Mesodermal cell (in vitro differentiated cells): ENCODE data around the gene STRN.
"Not testable (repeated sequence)": the region's sequence is repeated elsewhere in the genome, so short reads cannot be mapped to it uniquely, and the experiment has no call there.

Experiments used
- H3K27ac ChIP-seq: 2 replicates; pipeline ENCODE4 v1.7.0; 2013; ENCODE audit warnings: mild to moderate bottlenecking, low read depth, low read length, moderate library complexity; ENCODE audit not compliant: severe bottlenecking
- H3K36me3 ChIP-seq: 2 replicates; pipeline ENCODE4 v1.7.1; 2013; ENCODE audit warnings: mild to moderate bottlenecking, low read length, moderate library complexity; ENCODE audit not compliant: control insufficient read depth, insufficient read depth
- H3K4me1 ChIP-seq: one replicate; pipeline ENCODE4 v1.7.1; 2013; ENCODE audit warnings: mild to moderate bottlenecking, low read length; ENCODE audit not compliant: insufficient read depth, control insufficient read depth, poor library complexity, severe bottlenecking
- H3K4me3 ChIP-seq: 2 replicates; pipeline ENCODE4 v1.7.0; 2013; ENCODE audit warnings: low read length, control low read depth, mild to moderate bottlenecking; ENCODE audit not compliant: insufficient read depth, poor library complexity, severe bottlenecking; ENCODE audit errors: extremely low read depth
- H3K9me3 ChIP-seq: 2 replicates; pipeline ENCODE4 v1.7.1; 2013; ENCODE audit warnings: mild to moderate bottlenecking, low read length, moderate library complexity; ENCODE audit not compliant: control insufficient read depth
- WGBS, 2 experiments: methylation state at CpG; one replicate each; pipeline ENCODE4 v1.1.5; 2013; ENCODE audit warnings: missing lambda C conversion rate in 2 of 2; ENCODE audit not compliant: insufficient coverage in 2 of 2; 5-methylcytosine and 5-hydroxymethylcytosine counted together

The STRN gene

DNA sequence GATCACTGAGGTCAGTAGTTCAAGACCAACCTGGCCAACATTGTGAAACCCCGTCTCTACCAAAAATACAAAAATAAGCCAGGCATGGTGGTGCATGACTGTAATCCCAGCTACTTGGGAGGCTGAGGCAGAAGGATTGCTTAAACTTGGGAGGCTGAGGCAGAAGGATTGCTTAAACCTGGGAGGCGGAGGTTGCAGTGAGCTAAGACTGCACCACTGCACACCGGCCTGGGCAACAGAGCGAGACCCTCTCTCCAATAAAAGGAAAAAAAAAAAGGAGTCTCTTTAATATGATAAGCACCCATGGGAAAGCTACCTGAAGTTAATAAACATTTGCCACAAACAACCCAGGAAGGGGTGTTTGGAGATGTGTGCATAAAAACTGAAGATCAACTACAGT is 2.6 kb downstream of the STRN start:
- WGBS, 2 experiments, result 100% methylated on average over 1 of the region's 4 CpGs; no CpG with 5 or more reads in 1 of the 2 experiments
- no peak overlapping the region for H3K4me3 ChIP-seq
- H3K36me3 ChIP-seq, result no peaks in the 10 kb centered on the region
- H3K27ac ChIP-seq, result no peak overlapping the region
- H3K4me1 ChIP-seq, result peaks cover 11% of the 10 kb centered on the region
- H3K9me3 ChIP-seq, result no peaks in the 10 kb centered on the region

DNA sequence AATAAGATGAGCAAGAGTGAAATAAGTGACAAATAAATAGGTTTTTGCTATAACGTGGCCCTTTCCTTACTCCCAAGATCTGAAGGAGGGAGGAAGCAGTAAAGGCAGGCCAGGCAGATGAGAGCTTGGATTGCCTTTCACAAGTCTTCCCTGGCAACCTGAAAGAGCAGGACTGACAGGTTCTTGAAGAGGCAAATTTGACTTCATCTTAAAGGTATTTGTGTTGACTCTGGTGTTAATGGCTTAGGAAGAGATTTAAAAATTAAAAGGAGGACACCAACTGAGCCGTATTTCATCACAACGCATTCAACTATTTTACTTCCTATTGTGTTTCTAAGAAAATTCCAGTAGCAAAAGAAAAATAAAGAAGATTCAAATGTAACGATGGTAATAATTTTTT is 3.2 kb downstream of the STRN start:
- Histone ChIP-seq H3K4me3 (no peak overlapping the region), H3K9me3 (no peaks in the 10 kb centered on the region), H3K27ac (no peak overlapping the region), H3K36me3 (no peaks in the 10 kb centered on the region), H3K4me1 (peaks cover 7% of the 10 kb centered on the region)
- 33% methylated on average over 1 of the region's 4 CpGs; no CpG with 5 or more reads in 1 of the 2 experiments for WGBS, 2 experiments

DNA sequence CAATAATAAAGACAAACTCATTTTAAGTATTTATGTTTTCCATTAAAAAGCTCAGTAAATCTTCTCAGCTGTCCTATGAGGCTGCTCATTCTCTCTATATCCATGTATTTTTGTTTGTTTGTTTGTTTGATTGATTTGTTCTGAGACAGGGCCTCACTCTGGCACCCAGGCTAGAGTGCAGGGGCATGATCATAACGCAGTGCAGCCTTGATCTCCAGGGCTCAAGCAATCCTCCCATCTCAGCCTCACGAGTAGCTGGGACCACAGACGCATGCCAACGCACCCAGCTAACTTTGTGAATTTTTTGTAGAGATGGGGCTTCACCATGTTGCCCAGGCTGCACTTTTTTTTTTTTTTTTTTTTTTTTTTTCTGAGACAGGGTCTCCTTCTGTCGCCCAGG is 5.6 kb downstream of the STRN start:
- 80 to 97% methylated on average over 1 to 4 of the region's 5 CpGs for WGBS, 2 experiments
- no peak overlapping the region for H3K4me3 ChIP-seq
- H3K4me1 ChIP-seq, result no peaks in the 10 kb centered on the region
- H3K9me3 ChIP-seq, result no peaks in the 10 kb centered on the region
- no peak overlapping the region for H3K27ac ChIP-seq
- no peaks in the 10 kb centered on the region for H3K36me3 ChIP-seq

DNA sequence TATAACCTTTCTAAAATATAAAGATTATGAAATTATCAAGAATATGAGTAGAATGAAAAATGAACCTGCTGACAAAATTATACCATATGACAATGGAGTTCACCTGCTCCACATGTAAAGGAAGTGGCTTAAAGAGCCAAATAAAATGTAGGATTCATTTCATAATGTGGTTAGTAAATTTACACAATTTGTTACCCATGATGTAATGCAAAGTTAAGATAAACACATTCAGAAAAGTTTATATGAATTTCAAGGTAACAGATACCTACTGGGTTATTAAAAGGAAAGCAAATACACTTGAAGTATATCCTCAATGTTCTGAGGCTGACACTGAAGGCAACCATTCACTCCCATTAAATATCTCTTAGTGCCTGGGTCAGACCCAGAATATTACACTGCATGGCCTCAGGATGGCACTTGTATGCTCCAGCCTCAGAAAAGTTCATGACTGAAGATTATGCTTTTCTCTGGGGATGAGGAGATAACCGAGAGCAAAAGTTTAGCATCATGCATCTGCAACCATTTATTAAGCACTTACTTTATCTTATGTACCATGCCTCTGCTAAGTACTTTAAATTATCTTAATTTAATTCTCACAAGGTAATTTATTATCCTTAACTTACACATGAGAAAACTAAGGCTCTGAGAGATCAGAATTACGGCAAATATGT is 6.2 kb downstream of the STRN start:
- peaks cover 4% of the 10 kb centered on the region for H3K36me3 ChIP-seq
- no peaks in the 10 kb centered on the region for H3K4me1 ChIP-seq
- no peak overlapping the region for H3K27ac ChIP-seq
- no peaks in the 10 kb centered on the region for H3K9me3 ChIP-seq
- no peak overlapping the region for H3K4me3 ChIP-seq
- WGBS, 2 experiments, result no CpG with 5 or more reads among the region's 2 CpGs

DNA sequence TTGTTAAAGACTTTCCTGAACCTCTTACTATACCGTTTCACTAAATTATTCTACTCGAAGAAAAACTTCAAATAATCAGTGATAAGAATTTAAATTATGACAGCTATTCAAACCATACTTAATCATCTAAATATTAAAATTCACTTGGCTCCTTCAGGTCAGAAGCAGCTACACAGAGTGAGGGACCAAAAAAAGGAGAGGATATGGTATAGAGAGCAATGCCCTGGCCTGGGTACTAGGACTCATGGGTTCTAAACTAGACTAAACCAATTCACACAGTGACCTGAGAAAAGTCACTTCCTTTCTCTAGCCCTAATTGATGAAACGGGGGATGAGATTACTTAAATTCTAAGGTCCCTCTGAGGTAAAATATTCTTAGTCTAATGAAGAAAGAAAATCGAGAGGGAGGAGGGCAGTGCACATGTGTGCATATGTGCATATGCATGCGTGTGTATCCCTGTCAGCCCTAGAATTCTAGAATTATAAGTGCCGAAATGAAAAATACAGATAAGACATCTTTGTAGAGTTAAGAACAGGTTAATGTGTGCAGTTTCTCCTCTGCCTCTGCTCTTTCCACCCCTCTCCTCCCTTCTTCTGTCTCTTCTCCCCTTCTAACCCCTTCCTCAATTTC is 11.2 kb downstream of the STRN start:
- Histone ChIP-seq H3K27ac (no peak overlapping the region), H3K9me3 (no peaks in the 10 kb centered on the region), H3K36me3 (peaks cover 6% of the 10 kb centered on the region), H3K4me1 (peaks cover 17% of the 10 kb centered on the region), H3K4me3 (no peak overlapping the region)
- 83 to 96% methylated on average over 1 to 3 of the region's 6 CpGs for WGBS, 2 experiments

DNA sequence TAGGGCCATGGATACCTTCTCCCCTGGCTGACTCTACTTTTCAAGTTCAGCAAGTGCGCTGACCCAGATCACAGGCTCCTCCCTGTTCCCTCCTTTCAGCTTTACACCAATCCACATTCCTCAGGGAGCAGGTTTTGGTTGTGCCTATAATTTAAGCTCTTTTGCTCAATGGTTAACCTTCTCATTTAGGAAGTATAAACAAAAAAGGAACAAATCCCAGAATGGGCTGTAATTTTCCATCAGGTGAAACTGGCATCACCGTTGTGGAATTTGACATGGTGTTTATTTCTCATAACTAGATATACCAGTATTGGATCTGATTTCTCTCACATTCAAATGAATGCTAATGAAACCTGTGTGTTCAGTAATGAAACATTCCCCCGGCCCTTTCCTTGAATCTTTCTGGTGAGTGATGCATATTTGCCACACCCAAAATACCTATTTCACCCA is 13.6 kb downstream of the STRN start:
- no peak overlapping the region for H3K4me3 ChIP-seq
- no peak overlapping the region for H3K27ac ChIP-seq
- peaks cover 6% of the 10 kb centered on the region for H3K36me3 ChIP-seq
- H3K4me1 ChIP-seq, result peaks cover 17% of the 10 kb centered on the region
- 83 to 93% methylated on average over 1 to 2 of the region's 3 CpGs for WGBS, 2 experiments
- H3K9me3 ChIP-seq, result no peaks in the 10 kb centered on the region

DNA sequence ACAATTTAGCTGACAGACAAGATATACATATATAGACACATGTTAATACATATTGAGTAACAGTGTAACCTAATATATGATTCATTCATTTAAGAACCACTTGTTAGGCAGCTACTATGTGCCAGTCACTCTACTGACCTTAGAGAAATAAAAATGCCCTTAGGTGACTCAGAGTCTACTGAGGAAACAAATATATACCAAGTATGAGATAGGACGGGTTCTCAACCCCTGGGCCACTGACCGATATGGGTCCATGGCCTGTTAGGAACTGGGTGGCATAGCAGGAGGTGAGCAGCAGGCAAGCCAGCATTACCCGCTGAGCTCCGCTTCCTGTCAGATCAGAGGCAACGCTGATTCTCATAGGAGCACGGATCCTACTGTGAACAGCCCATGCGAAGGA is 14.8 kb downstream of the STRN start:
- H3K4me3 ChIP-seq, result no peak overlapping the region
- WGBS, 2 experiments, result 61 to 83% methylated on average over 2 to 7 of the region's 7 CpGs
- peaks cover 6% of the 10 kb centered on the region for H3K36me3 ChIP-seq
- H3K4me1 ChIP-seq, result peaks cover 17% of the 10 kb centered on the region
- peak overlapping the region; percentile 49 for H3K27ac ChIP-seq
- no peaks in the 10 kb centered on the region for H3K9me3 ChIP-seq

DNA sequence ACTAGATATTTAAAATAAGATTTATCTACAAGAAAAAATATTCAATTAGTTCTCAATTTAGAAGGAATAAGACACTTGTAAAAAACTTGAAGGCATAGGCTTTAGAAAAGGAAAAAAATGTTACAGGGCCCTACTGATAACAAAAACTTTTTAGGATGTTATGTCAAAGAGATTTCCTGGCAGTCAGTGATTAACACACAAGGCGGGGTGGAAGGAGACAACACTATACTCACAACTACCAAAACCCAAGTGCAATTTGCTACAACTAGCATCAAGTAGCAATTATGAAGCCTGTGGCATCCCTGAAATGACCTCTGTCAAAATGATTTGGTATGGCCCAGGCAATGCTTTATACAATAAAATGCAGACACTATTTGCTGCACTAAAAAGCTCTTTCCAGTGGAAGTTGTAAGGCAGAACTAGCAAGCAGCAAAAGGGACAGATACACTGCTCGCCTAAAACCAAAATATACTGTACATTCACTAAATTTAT is 15.3 kb downstream of the STRN start:
- Histone ChIP-seq H3K4me1 (peaks cover 17% of the 10 kb centered on the region), H3K4me3 (no peak overlapping the region), H3K27ac (peak overlapping the region; percentile 49), H3K36me3 (peaks cover 6% of the 10 kb centered on the region), H3K9me3 (no peaks in the 10 kb centered on the region)
- WGBS, 2 experiments, result 100% methylated on average over 1 of the region's 2 CpGs; no CpG with 5 or more reads in 1 of the 2 experiments

DNA sequence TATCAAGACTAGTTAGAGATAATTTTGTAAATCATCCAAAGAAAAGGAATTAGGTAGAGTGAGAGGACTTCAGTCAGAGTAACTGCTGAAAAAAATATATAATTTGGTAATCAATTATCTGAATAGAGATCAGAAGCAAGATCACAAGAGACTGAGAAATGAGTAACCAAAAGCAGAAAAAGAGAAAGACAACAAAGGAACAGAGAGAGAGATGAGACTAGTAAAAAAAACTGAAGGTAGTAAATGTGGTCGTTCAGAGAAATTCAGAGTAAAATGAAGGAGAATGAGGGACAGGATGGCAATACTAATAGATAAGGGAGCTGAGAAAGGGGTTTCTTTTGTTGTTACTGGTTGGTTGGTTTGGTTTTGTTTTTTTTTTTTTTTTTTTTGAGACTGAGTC is 16.5 kb downstream of the STRN start:
- H3K4me1 ChIP-seq, result peaks cover 17% of the 10 kb centered on the region
- no peaks in the 10 kb centered on the region for H3K9me3 ChIP-seq
- H3K4me3 ChIP-seq, result no peak overlapping the region
- H3K36me3 ChIP-seq, result no peaks in the 10 kb centered on the region
- 78 to 79% methylated on average over 1 of the region's 1 CpG for WGBS, 2 experiments
- no peak overlapping the region for H3K27ac ChIP-seq

DNA sequence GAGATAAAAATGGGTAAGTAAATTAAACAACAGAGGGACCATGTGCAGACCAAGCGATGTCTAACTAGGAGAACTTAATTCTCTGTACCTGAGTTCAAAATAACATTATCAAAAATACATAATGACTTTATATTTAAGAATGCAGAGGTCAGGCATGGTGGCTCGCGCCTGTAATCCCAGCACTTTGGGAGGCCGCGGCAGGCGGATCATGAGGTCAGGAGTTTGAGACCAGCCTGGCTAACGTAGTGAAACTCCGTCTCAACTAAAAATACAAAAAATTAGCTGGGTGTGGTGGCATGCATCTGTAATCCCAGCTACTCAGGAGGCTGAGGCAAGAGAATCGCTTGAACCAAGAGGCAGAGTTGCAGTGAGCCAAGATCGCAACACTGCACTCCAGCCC is 21.1 kb downstream of the STRN start:
- H3K36me3 ChIP-seq, H3K4me3 ChIP-seq, H3K27ac ChIP-seq, H3K9me3 ChIP-seq, H3K4me1 ChIP-seq: not testable (repeated sequence)
- WGBS, 2 experiments, result 95 to 100% methylated on average over 2 to 8 of the region's 10 CpGs

DNA sequence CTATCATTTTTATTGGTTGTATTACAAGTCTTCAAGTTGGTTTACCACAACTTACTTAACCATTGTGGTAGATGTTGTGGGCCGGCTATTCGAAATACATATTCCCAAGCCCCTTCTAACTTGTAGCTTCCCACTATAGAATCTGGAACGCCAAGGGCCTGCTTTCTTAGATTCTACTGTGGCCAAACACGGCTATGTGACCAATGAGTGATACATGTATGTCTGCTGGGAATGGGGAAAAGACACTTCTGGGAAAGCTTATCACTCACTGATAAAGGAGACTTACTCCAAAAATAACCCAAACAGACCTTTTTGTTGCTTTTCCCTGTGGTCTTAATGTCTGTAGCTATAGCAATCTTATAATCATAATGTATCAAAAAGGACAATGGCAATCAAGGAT is 24.5 kb downstream of the STRN start:
- Histone ChIP-seq H3K27ac (no peak overlapping the region), H3K9me3 (no peaks in the 10 kb centered on the region), H3K4me1 (no peaks in the 10 kb centered on the region), H3K36me3 (no peaks in the 10 kb centered on the region), H3K4me3 (no peak overlapping the region)
- 100% methylated on average over 2 of the region's 4 CpGs; no CpG with 5 or more reads in 1 of the 2 experiments for WGBS, 2 experiments
